ENCODE measurements around the gene FSD1. TPM values are rescaled to one million over a fixed set of nuclear protein-coding genes. Genes with fewer than 3 reads are reported as not detected.
A peak's percentile ranks its signal among the peaks of the same experiment; 100 is the strongest.
"Not testable (repeated sequence)": the region's sequence is repeated elsewhere in the genome, so short reads cannot be mapped to it uniquely, and the experiment has no call there.

The FSD1 gene
- polyA plus RNA-seq, 1 donor from 2014 or later, result 114 TPM

- H4K20me1 ChIP-seq (ENCODE audit: insufficient read depth), result no peaks in the 10 kb centered on the region
- no peaks in the 10 kb centered on the region for H3K36me3 ChIP-seq (ENCODE audit: insufficient read depth, low read length)
- no peaks in the 10 kb centered on the region for H3F3A ChIP-seq (ENCODE audit: insufficient read depth, low read length, poor library complexity, severe bottlenecking)
- H2AFZ ChIP-seq (ENCODE audit: low read depth, low read length), result no peak overlapping the region
- H3K9me2 ChIP-seq (ENCODE audit: insufficient read depth, low read length), result no peaks in the 10 kb centered on the region
- H3K27ac ChIP-seq (ENCODE audit: low read length), result peak overlapping the region; percentile 94
- peak; percentile 20 for TF ChIP-seq REST (IDR thresholded peaks at IDR 0.05; ENCODE audit: borderline replicate concordance)
- TF ChIP-seq EZH2 (IDR thresholded peaks at IDR 0.05; ENCODE audit: borderline replicate concordance, insufficient read depth, low read length, poor library complexity, severe bottlenecking), result no peak
- TF ChIP-seq EP300 (conservative IDR thresholded peaks at IDR 0.05; ENCODE audit: poor library complexity, severe bottlenecking), result peak; percentile 87
- peak; percentile 60 for TF ChIP-seq POLR2AphosphoS5 (IDR thresholded peaks at IDR 0.05)
- peak overlapping the region; percentile 53 for H3K4me3 ChIP-seq (ENCODE audit: low read length)
- no peaks in the 10 kb centered on the region for H3K27me3 ChIP-seq (ENCODE audit: insufficient read depth, low read depth, low read length)
- H3K9ac ChIP-seq (ENCODE audit: low read length), result peak overlapping the region; percentile 69
- H3K4me2 ChIP-seq (ENCODE audit: low read length), result peak overlapping the region; percentile 30
- no peaks in the 10 kb centered on the region for H3K79me2 ChIP-seq (replicated peaks; ENCODE audit: insufficient read depth, low read length)
- H3K9me3 ChIP-seq (ENCODE audit: low read length), result no peaks in the 10 kb centered on the region
These were observed 31.5 kb upstream of the FSD1 start for GRCh38 chr19:4272894-4273293.

- not testable (repeated sequence) for H3F3A ChIP-seq (ENCODE audit: insufficient read depth, low read length, poor library complexity, severe bottlenecking); H2AFZ ChIP-seq (ENCODE audit: low read depth, low read length); H3K79me2 ChIP-seq (replicated peaks; ENCODE audit: insufficient read depth, low read length); H3K27ac ChIP-seq (ENCODE audit: low read length); H3K36me3 ChIP-seq (ENCODE audit: insufficient read depth, low read length); H3K9ac ChIP-seq (ENCODE audit: low read length); H3K27me3 ChIP-seq (ENCODE audit: insufficient read depth, low read depth, low read length); H3K9me2 ChIP-seq (ENCODE audit: insufficient read depth, low read length); H3K9me3 ChIP-seq (ENCODE audit: low read length); H4K20me1 ChIP-seq (ENCODE audit: insufficient read depth); H3K4me3 ChIP-seq (ENCODE audit: low read length); H3K4me2 ChIP-seq (ENCODE audit: low read length)
These were observed 30.1 kb upstream of the FSD1 start for GRCh38 chr19:4274321-4274686.

- Histone ChIP-seq H3K9ac (ENCODE audit: low read length) (peak overlapping the region; percentile 56), H3K79me2 (replicated peaks; ENCODE audit: insufficient read depth, low read length) (peaks cover 9% of the 10 kb centered on the region), H2AFZ (ENCODE audit: low read depth, low read length) (no peak overlapping the region), H3K9me3 (ENCODE audit: low read length) (no peaks in the 10 kb centered on the region), H3K27ac (ENCODE audit: low read length) (peak overlapping the region; percentile 86), H3K4me2 (ENCODE audit: low read length) (peak overlapping the region; percentile 30), H3K4me3 (ENCODE audit: low read length) (peak overlapping the region; percentile 53), H3K27me3 (ENCODE audit: insufficient read depth, low read depth, low read length) (no peaks in the 10 kb centered on the region), H3K9me2 (ENCODE audit: insufficient read depth, low read length) (no peaks in the 10 kb centered on the region), H4K20me1 (ENCODE audit: insufficient read depth) (no peaks in the 10 kb centered on the region), H3F3A (ENCODE audit: insufficient read depth, low read length, poor library complexity, severe bottlenecking) (no peaks in the 10 kb centered on the region), H3K36me3 (ENCODE audit: insufficient read depth, low read length) (no peaks in the 10 kb centered on the region)
- TF ChIP-seq SMC3 (conservative IDR thresholded peaks at IDR 0.05; ENCODE audit: poor library complexity), result no peak
- TF ChIP-seq EP300 (conservative IDR thresholded peaks at IDR 0.05; ENCODE audit: poor library complexity, severe bottlenecking), result peak; percentile 34
- TF ChIP-seq POLR2AphosphoS5 (IDR thresholded peaks at IDR 0.05), result peak; percentile 62
- no peak for TF ChIP-seq CTCF (IDR thresholded peaks at IDR 0.05; ENCODE audit: poor library complexity, severe bottlenecking)
These were observed 27.2 kb upstream of the FSD1 start for GRCh38 chr19:4277191-4277696.
